ENCODE results near the gene TBX19. TPM values are rescaled to one million over a fixed set of nuclear protein-coding genes. Genes with fewer than 3 reads are reported as not detected.

TBX19 gene
- total RNA-seq, 1 experiment from 2014 or later = 2.8 TPM

DNA sequence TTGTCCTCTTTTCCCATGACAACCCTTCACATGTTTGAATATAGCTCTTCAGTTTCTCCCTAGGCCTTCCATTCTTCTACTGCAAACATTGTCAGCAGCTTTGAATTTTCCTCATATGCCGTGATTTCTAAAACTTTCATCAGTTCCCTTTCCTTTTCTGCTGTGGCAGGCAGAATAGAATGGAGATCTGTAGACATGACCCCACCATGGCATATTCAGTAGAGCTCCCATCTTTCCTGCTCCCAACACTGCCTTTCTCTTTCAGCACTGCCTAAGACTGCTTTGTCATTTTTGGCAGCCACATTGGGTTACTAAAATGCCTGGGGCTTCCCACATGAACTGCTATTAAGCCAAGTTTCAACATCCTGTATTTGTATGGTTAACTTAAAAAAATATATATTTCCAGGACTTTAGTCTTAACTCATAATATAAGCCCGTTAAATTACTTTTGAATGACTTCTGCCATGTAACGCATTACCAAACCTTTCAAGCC, 60.9 kb downstream of the TBX19 start:
- ChIA-PET POLR2A (no interaction called here), CTCF (interaction anchor here (0.7 to 2.9 kb wide), 5 partner anchors 12 to 1007 kb away, joined by 3 to 45 read pairs (median 7); no protein-coding TSS in a partner anchor)
- Mint-ChIP-seq H3K4me3 (ENCODE audit: unreplicated experiment) (no peak overlapping the region), H3K27ac (ENCODE audit: unreplicated experiment) (no peak overlapping the region), H3K9me3 (ENCODE audit: unreplicated experiment) (peaks cover 21% of the 10 kb centered on the region), H3K27me3 (ENCODE audit: insufficient read depth, unreplicated experiment) (no peaks in the 10 kb centered on the region), H3K4me1 (ENCODE audit: low read depth, unreplicated experiment) (peaks cover 8% of the 10 kb centered on the region), H3K36me3 (ENCODE audit: insufficient read depth, unreplicated experiment) (peaks cover 6% of the 10 kb centered on the region)
- BruUV-seq (replicated peaks) = no TSS peak
- intact Hi-C loops (cut with micrococcal nuclease; ENCODE audit: unreplicated experiment) = no loop called here
- Histone ChIP-seq H3K27me3 (replicated peaks; ENCODE audit: control insufficient read depth, insufficient read depth, low read length) (no peaks in the 10 kb centered on the region), H3K36me3 (ENCODE audit: control insufficient read depth, insufficient read depth, low read length) (no peaks in the 10 kb centered on the region), H3K9me3 (no peaks in the 10 kb centered on the region), H3K4me3 (ENCODE audit: low read depth, low read length) (no peak overlapping the region), H3K4me1 (peaks cover 5% of the 10 kb centered on the region; the same call in 1 of the 2 replicates)
- no peak for DNase-seq
- TF ChIP-seq, protein P1, sequence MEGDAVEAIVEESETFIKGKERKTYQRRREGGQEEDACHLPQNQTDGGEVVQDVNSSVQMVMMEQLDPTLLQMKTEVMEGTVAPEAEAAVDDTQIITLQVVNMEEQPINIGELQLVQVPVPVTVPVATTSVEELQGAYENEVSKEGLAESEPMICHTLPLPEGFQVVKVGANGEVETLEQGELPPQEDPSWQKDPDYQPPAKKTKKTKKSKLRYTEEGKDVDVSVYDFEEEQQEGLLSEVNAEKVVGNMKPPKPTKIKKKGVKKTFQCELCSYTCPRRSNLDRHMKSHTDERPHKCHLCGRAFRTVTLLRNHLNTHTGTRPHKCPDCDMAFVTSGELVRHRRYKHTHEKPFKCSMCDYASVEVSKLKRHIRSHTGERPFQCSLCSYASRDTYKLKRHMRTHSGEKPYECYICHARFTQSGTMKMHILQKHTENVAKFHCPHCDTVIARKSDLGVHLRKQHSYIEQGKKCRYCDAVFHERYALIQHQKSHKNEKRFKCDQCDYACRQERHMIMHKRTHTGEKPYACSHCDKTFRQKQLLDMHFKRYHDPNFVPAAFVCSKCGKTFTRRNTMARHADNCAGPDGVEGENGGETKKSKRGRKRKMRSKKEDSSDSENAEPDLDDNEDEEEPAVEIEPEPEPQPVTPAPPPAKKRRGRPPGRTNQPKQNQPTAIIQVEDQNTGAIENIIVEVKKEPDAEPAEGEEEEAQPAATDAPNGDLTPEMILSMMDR (IDR thresholded peaks at IDR 0.05; ENCODE audit: insufficient read depth in 1 of 2, low read depth in 1 of 2, low read length in 1 of 2, severe bottlenecking in 1 of 2, unreplicated experiment in 1 of 2) = no peak

DNA sequence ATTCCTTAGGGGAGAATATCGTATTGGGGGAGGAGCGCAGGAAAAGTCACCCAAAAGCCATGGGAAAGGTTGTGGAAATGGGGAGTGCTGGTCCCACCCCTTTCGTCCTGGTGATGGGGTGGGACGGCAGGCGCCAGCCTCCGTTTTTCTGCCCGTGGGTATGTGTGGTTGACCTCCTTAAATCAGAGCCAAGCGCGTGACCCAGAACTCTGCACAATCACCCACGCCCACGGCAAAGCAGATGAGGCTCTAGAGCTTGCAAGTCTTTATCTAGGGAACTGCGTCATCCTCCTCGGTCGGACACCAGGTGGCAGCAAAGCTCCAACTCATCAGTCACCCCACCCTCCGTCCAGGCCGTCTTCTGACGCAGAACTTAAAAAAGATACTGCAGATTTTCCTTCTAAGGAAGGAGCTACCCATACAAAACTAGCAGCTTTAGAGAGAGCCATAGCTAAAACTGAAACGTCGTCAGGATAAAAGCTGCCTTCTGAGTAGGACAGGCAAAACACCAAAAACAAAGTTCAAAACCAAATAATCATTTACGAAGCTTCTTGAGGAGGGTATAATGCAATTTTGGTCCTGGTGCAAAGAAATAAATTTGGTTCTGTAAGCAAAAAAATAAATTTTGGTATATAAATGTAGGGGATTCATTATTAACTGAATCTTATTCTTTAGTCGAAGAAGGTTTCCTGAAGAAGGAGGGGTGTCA, 62.0 kb downstream of the TBX19 start:
- Mint-ChIP-seq H3K4me1 (ENCODE audit: low read depth, unreplicated experiment) (peaks cover 8% of the 10 kb centered on the region), H3K27ac (ENCODE audit: unreplicated experiment) (no peak overlapping the region), H3K36me3 (ENCODE audit: insufficient read depth, unreplicated experiment) (peaks cover 6% of the 10 kb centered on the region), H3K9me3 (ENCODE audit: unreplicated experiment) (peaks cover 25% of the 10 kb centered on the region), H3K27me3 (ENCODE audit: insufficient read depth, unreplicated experiment) (no peaks in the 10 kb centered on the region), H3K4me3 (ENCODE audit: unreplicated experiment) (peak overlapping the region; percentile 60)
- DNase-seq = peak; percentile 84
- peak overlapping the region; percentile 15 for H3K4me3 ChIP-seq (ENCODE audit: low read depth, low read length)
- H3K9me3 ChIP-seq = no peaks in the 10 kb centered on the region
- H3K36me3 ChIP-seq (ENCODE audit: control insufficient read depth, insufficient read depth, low read length) = no peaks in the 10 kb centered on the region
- H3K27me3 ChIP-seq (replicated peaks; ENCODE audit: control insufficient read depth, insufficient read depth, low read length) = no peaks in the 10 kb centered on the region
- CTCF ChIA-PET = interaction anchor here (0.5 to 2.9 kb wide), 27 partner anchors 12 to 1006 kb away, joined by 3 to 45 read pairs (median 4); no protein-coding TSS in a partner anchor
- intact Hi-C loops (cut with micrococcal nuclease; ENCODE audit: unreplicated experiment) = loop anchor here (1.0 to 2.0 kb wide), 4 partner anchors 23 to 1006 kb away; no protein-coding TSS in a partner anchor
- BruUV-seq (replicated peaks) = no TSS peak
- POLR2A ChIA-PET = interaction anchor here (1.2 kb wide), 1 partner anchor 18 kb away, joined by 4 read pairs; no protein-coding TSS in a partner anchor
- peaks cover 5% of the 10 kb centered on the region; the same call in 1 of the 2 replicates for H3K4me1 ChIP-seq
- TF ChIP-seq, protein P1 (IDR thresholded peaks at IDR 0.05; ENCODE audit: insufficient read depth in 1 of 2, low read depth in 1 of 2, low read length in 1 of 2, severe bottlenecking in 1 of 2, unreplicated experiment in 1 of 2) = peak; percentile 77 to 86

DNA sequence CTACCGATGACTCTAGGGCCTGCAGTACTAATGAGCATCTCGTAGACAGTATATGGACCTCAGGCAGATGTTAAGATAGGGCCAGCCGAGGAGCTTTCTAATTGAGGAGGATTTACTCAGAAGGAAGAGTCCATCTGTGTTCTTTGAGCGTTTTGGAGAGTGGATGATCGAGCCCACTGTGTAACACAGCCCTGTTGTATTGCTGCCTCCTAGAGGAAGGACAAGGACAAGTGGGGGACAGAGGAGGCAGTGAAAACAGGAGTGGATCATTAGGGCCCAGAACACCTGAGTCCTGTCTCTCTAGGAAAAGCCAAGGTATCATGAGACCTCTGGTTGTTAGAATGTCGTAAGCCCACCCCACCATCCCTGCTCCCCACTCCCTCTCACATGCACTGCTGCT, 62.9 kb downstream of the TBX19 start:
- BruUV-seq (replicated peaks) = no TSS peak
- DNase-seq = no peak
- Histone ChIP-seq H3K4me3 (ENCODE audit: low read depth, low read length) (no peak overlapping the region), H3K9me3 (no peaks in the 10 kb centered on the region), H3K4me1 (peaks cover 5% of the 10 kb centered on the region; the same call in 1 of the 2 replicates), H3K27me3 (replicated peaks; ENCODE audit: control insufficient read depth, insufficient read depth, low read length) (no peaks in the 10 kb centered on the region), H3K36me3 (ENCODE audit: control insufficient read depth, insufficient read depth, low read length) (no peaks in the 10 kb centered on the region)
- ChIA-PET CTCF (interaction anchor here (0.8 to 2.9 kb wide), 12 partner anchors 17 to 261 kb away, joined by 3 to 45 read pairs (median 9); no protein-coding TSS in a partner anchor), POLR2A (no interaction called here)
- Mint-ChIP-seq H3K36me3 (ENCODE audit: insufficient read depth, unreplicated experiment) (peaks cover under 1% of the 10 kb centered on the region), H3K4me1 (ENCODE audit: low read depth, unreplicated experiment) (peaks cover 1% of the 10 kb centered on the region), H3K9me3 (ENCODE audit: unreplicated experiment) (peaks cover 19% of the 10 kb centered on the region), H3K27ac (ENCODE audit: unreplicated experiment) (no peak overlapping the region), H3K4me3 (ENCODE audit: unreplicated experiment) (no peak overlapping the region), H3K27me3 (ENCODE audit: insufficient read depth, unreplicated experiment) (no peaks in the 10 kb centered on the region)
- intact Hi-C loops (cut with micrococcal nuclease; ENCODE audit: unreplicated experiment) = loop anchor here (2.0 kb wide), 1 partner anchor 95 kb away; no protein-coding TSS in a partner anchor
- TF ChIP-seq, protein P1 (IDR thresholded peaks at IDR 0.05; ENCODE audit: insufficient read depth in 1 of 2, low read depth in 1 of 2, low read length in 1 of 2, severe bottlenecking in 1 of 2, unreplicated experiment in 1 of 2) = peak in 1 of 2 experiments; percentile 18
